AG04450 (cell line): ENCODE data around the gene TTBK2. TPM values are rescaled to one million over a fixed set of nuclear protein-coding genes. Genes with fewer than 3 reads are reported as not detected.
"Not testable (repeated sequence)": the region's sequence is repeated elsewhere in the genome, so short reads cannot be mapped to it uniquely, and the experiment has no call there.

Experiments used
- CTCF ChIA-PET: fragments of 300-600, 350-600 bp; formaldehyde crosslinking; extraction: SDS; loops from one replicate; lab custom pipeline; 2022; ENCODE audit warnings: antibody characterized with exemption, inconsistent platforms; lab: Charles Lee
- POLR2A ChIA-PET: fragments of 350-600 bp; formaldehyde crosslinking; extraction: SDS; loops from one replicate; lab custom pipeline; 2021; ENCODE audit warnings: antibody characterized with exemption, inconsistent platforms; lab: Yijun Ruan, JAX
- DNase-seq: peaks from one replicate; pipeline ENCODE4 v3.0.0-alpha.2; 2011; ENCODE audit warnings: low read depth, low spot score
- H3K27ac ChIP-seq: one replicate; pipeline ENCODE4 v1.5.1; 2012; ENCODE audit warnings: low read depth, low read length, control low read depth
- H3K27me3 ChIP-seq: one replicate; pipeline ENCODE4 v1.6.0; 2012; ENCODE audit warnings: low read length; ENCODE audit not compliant: control insufficient read depth, insufficient read depth
- H3K4me3 ChIP-seq: 2 replicates; pipeline ENCODE4 v1.5.1; 2011; ENCODE audit warnings: mild to moderate bottlenecking, low read depth, low read length, control low read depth
- H3K9me3 ChIP-seq: 2 replicates; pipeline ENCODE4 v1.5.1; 2012; ENCODE audit warnings: low read length; ENCODE audit not compliant: control insufficient read depth, insufficient read depth
- polyA plus RNA-seq: library from polyadenylated mRNA; depleted of rRNA; stranded (reverse); fragments of >200 nt; gene quantifications from 2 replicates; pipeline ENCODE4 v1.2.3, GENCODE V29; 2011
- TF ChIP-seq, protein P1 (sequence below): IDR thresholded peaks from 2 replicates; pipeline ENCODE4 v1.5.1; 2011; ENCODE audit warnings: low read depth, low read length, control low read depth, inconsistent platforms

Gene TTBK2
- polyA plus RNA-seq, 1 experiment, result 8.2 TPM

DNA sequence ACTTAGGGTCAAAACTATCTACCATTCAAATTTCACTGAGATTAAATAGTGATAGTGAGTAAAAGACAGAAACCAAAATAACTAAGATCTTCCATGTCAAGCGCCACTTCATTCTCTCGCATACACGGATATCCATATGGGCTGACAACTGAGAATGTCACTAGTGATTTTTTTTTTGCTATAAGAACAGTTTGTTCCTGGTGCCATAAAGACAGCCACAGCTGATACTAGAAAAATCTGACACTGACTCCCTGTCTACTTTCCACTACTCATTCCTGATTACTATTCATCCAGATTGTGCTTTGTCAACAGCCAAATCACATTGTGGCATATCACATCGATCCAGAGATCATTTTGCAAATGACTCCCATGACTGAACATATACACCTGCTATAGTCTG lies 137.9 kb downstream of the TTBK2 start:
- TF ChIP-seq, protein P1, sequence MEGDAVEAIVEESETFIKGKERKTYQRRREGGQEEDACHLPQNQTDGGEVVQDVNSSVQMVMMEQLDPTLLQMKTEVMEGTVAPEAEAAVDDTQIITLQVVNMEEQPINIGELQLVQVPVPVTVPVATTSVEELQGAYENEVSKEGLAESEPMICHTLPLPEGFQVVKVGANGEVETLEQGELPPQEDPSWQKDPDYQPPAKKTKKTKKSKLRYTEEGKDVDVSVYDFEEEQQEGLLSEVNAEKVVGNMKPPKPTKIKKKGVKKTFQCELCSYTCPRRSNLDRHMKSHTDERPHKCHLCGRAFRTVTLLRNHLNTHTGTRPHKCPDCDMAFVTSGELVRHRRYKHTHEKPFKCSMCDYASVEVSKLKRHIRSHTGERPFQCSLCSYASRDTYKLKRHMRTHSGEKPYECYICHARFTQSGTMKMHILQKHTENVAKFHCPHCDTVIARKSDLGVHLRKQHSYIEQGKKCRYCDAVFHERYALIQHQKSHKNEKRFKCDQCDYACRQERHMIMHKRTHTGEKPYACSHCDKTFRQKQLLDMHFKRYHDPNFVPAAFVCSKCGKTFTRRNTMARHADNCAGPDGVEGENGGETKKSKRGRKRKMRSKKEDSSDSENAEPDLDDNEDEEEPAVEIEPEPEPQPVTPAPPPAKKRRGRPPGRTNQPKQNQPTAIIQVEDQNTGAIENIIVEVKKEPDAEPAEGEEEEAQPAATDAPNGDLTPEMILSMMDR, result no peak
- CTCF ChIA-PET, result interaction anchor here (1.2 kb wide), 1 partner anchor 144 kb away, joined by 4 read pairs; no protein-coding TSS in a partner anchor
- H3K27ac ChIP-seq, result no peak overlapping the region

GRCh38 chr15:42775416-42775815 lies 145.2 kb downstream of the TTBK2 start:
- ChIA-PET POLR2A (no interaction called here), CTCF (no interaction called here)
- TF ChIP-seq, protein P1, result no peak
- Histone ChIP-seq H3K9me3 (no peaks in the 10 kb centered on the region), H3K27me3 (no peaks in the 10 kb centered on the region), H3K27ac (no peak overlapping the region), H3K4me3 (no peak overlapping the region)
- no peak for DNase-seq

More for the DNA sequence above, 137.9 kb downstream of the TTBK2 start:
- Histone ChIP-seq H3K4me3 (no peak overlapping the region), H3K9me3 (no peaks in the 10 kb centered on the region), H3K27me3 (no peaks in the 10 kb centered on the region)
- DNase-seq, result no peak
- POLR2A ChIA-PET, result interaction anchor here (0.7 kb wide), 1 partner anchor 324 kb away, joined by 6 read pairs; no protein-coding TSS in a partner anchor

- H3K27ac ChIP-seq, result no peak overlapping the region
- CTCF ChIA-PET, result no interaction called here
- TF ChIP-seq, protein P1, result no peak
- POLR2A ChIA-PET, result no interaction called here
- H3K9me3 ChIP-seq, result no peaks in the 10 kb centered on the region
- no peak overlapping the region for H3K4me3 ChIP-seq
- DNase-seq, result no peak
- H3K27me3 ChIP-seq, result no peaks in the 10 kb centered on the region
Observed at GRCh38 chr15:42772901-42773300, 147.7 kb downstream of the TTBK2 start.

- Histone ChIP-seq H3K9me3 (no peaks in the 10 kb centered on the region), H3K27ac (no peak overlapping the region), H3K4me3 (no peak overlapping the region), H3K27me3 (no peaks in the 10 kb centered on the region)
- POLR2A ChIA-PET, result no interaction called here
- no peak for DNase-seq
- CTCF ChIA-PET, result no interaction called here
- TF ChIP-seq, protein P1, result no peak
Observed at GRCh38 chr15:42772144-42772543, 148.4 kb downstream of the TTBK2 start.

DNA sequence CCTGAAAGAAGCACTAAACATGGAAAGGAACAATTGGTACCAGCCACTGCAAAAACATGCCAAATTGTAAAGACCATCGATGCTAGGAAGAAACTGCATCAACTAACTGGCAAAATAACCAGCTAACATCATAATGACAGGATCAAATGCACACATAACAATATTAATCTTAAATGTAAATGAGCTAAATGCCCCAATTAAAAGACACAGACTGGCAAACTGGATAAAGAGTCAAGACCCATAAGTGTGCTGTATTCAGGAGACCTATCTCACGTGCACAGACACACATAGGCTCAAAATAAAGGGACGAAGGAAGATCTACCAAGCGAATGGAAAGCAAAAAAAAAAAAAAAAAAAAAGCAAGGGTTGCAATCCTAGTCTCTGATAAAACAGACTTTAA lies 154.5 kb downstream of the TTBK2 start:
- H3K4me3 ChIP-seq, POLR2A ChIA-PET, H3K27me3 ChIP-seq, H3K9me3 ChIP-seq, CTCF ChIA-PET, DNase-seq, H3K27ac ChIP-seq: not testable (repeated sequence)

DNA sequence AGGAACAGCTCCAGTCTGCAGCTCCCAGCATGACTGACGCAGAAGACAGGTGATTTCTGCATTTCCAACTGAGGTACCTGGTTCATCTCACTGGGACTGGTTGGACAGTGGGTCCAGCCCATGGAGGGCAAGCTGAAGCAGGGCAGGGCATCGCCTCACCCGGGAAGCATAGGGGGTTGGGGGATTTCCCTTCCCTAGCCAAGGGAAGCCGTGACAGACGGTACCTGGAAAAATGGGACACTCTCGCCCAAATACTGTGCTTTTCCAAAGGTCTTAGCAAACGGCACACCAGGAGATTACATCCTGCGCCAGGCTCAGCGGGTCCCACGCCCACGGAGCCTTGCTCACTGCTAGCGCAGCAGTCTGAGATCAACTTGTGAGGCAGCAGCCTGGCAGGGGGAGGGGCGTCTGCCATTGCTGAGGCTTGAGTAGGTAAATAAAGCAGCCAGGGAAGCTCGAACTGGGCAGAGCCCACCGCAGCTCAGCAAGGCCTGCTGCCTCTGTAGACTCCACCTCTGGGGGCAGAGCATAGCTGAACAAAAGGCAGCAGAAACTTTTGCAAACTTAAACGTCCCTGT lies 156.3 kb downstream of the TTBK2 start:
- POLR2A ChIA-PET, DNase-seq, H3K27ac ChIP-seq, H3K27me3 ChIP-seq, CTCF ChIA-PET, H3K9me3 ChIP-seq, H3K4me3 ChIP-seq: not testable (repeated sequence)

DNA sequence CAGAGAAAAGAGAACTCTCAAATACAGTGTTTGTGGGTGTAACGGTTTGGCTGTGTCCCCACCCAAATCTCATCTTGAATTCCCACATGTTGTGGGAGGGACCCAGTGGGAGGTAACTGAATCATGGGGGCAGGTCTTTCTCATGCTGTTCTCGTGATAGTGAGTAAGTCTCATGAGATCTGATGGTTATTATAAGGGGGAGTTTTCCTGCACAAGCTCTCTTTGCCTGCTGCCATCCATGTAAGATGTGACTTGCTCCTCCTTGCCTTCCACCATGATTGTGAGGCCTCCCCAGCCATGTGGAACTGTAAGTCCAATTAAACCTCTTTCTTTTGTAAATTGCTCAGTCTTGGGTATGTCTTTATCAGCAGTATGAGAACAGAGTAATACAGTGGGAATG lies 158.8 kb downstream of the TTBK2 start:
- DNase-seq, H3K4me3 ChIP-seq, H3K9me3 ChIP-seq, CTCF ChIA-PET, POLR2A ChIA-PET, H3K27ac ChIP-seq, H3K27me3 ChIP-seq: not testable (repeated sequence)
